ENCODE results near the gene MAFB.

MAFB gene

GRCh38 chr20:40637176-40637575, 51.9 kb downstream of the MAFB start:
- Histone ChIP-seq H3K9ac (ENCODE audit: low read length) (no peak overlapping the region), H3K4me1 (ENCODE audit: insufficient read depth, low read length) (no peaks in the 10 kb centered on the region), H3K9me3 (ENCODE audit: low read length) (no peaks in the 10 kb centered on the region), H3K36me3 (ENCODE audit: insufficient read depth, low read length) (no peaks in the 10 kb centered on the region), H3K27me3 (ENCODE audit: control insufficient read depth in 1 of 2, insufficient read depth in 2 of 2, low read length in 2 of 2) (no peaks in the 10 kb centered on the region), H3K27ac (ENCODE audit: low read depth, low read length) (no peak overlapping the region), H3K4me3 (ENCODE audit: low read depth in 1 of 2, low read length in 2 of 2) (no peak overlapping the region)

DNA sequence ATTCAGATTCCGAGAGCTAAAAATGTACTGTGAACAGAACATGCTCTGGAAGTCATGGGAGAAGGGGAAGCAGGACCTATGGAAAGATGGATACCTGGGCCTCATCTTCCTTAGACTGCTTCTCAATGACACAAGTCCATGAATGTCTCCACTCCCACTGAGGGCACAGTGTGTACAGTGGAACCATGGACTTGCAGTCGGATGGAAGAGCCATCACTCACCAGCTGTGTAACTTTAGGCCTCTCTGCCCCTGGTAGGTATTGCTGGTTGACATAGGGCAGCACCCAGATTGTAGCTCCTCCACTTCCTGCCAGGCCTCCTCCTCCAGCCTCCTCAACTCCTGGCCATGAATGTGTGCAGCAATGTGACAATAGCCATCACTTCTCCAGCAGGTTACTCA, 52.5 kb downstream of the MAFB start:
- H3K4me1 ChIP-seq (ENCODE audit: insufficient read depth, low read length) = no peaks in the 10 kb centered on the region
- H3K27me3 ChIP-seq (ENCODE audit: control insufficient read depth in 1 of 2, insufficient read depth in 2 of 2, low read length in 2 of 2) = no peaks in the 10 kb centered on the region
- no peaks in the 10 kb centered on the region for H3K36me3 ChIP-seq (ENCODE audit: insufficient read depth, low read length)
- H3K9ac ChIP-seq (ENCODE audit: low read length) = no peak overlapping the region
- H3K27ac ChIP-seq (ENCODE audit: low read depth, low read length) = no peak overlapping the region
- H3K4me3 ChIP-seq (ENCODE audit: low read depth in 1 of 2, low read length in 2 of 2) = no peak overlapping the region
- H3K9me3 ChIP-seq (ENCODE audit: low read length) = no peaks in the 10 kb centered on the region

DNA sequence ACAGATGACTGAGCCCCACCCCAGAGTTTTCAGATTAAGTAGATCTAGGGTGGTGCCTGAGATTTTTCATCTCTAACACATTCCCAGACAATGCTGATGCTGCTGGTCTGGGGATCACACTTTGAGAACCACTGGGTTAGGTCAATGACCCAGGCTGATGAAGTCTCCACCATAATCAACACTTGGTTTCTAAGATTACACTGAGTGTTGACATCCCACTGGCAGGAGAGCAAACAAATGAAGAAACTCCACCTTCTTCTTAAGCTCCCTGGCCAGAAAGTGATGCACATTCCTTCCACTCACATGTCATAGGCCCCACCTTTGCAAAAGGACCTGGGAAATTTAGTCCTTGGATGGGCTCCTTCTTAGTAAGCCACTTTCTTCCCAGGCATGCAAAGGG, 53.1 kb downstream of the MAFB start:
- H3K4me1 ChIP-seq (ENCODE audit: insufficient read depth, low read length) = no peaks in the 10 kb centered on the region
- H3K36me3 ChIP-seq (ENCODE audit: insufficient read depth, low read length) = no peaks in the 10 kb centered on the region
- H3K4me3 ChIP-seq (ENCODE audit: low read depth in 1 of 2, low read length in 2 of 2) = no peak overlapping the region
- no peaks in the 10 kb centered on the region for H3K9me3 ChIP-seq (ENCODE audit: low read length)
- no peak overlapping the region for H3K27ac ChIP-seq (ENCODE audit: low read depth, low read length)
- H3K27me3 ChIP-seq (ENCODE audit: control insufficient read depth in 1 of 2, insufficient read depth in 2 of 2, low read length in 2 of 2) = no peaks in the 10 kb centered on the region
- H3K9ac ChIP-seq (ENCODE audit: low read length) = no peak overlapping the region

Measured in muscle layer of colon (tissue), 2 donors.